Panc1 (cell line): ENCODE data around the gene HPCAL1.

Source experiments
- POLR2AphosphoS5 ChIP-seq: IDR thresholded peaks from 2 replicates; pipeline ENCODE4 v1.6.1; 2012; ENCODE audit warnings: mild to moderate bottlenecking, low read depth, low read length, moderate library complexity
- TCF7L2 ChIP-seq: IDR thresholded peaks from 2 replicates; pipeline ENCODE4 v1.6.1; 2011; ENCODE audit warnings: mild to moderate bottlenecking, low read depth, low read length, inconsistent platforms
- TF ChIP-seq, protein P1 (sequence below): fragments of 450-650 bp; IDR thresholded peaks from 2 replicates; pipeline ENCODE4 v1.5.1; 2017; ENCODE audit warnings: mild to moderate bottlenecking

DNA sequence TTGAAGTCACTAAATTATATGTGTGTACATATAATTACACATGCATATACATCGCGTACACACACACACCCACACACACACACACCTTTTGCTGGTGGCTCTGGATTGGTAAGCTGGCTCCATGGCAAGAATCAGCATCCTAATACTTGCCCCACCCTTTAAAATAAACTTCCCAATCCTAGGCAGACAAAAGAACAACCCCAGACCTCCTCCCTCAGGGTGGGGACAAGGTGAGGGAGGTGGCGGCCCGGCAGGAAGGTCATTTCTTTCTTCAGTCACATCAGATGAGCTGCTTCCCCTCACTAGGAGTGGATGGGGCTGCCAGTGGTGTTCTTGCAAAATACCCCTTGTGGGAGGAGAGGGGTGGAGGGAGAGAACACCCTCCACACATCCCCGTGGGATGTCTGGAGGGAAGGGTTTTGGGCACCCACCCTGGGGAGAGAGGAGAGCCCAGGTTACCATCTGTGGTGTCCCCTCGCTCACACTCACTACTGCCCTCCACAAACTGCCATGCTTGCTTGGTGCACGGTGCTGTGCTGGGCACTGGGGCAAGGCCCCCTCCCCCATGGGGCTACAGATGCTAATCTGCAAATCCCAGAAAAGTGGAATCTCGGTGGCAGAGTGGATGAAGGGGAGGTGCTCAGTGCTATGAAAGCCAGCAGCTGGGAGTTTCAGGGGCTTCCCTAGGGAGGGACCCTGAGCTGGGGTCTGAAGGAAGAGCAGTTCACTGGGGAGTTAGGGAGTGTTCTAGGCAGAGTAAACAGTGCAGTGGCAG, 81.4 kb downstream of the HPCAL1 start:
- TF ChIP-seq, protein P1, sequence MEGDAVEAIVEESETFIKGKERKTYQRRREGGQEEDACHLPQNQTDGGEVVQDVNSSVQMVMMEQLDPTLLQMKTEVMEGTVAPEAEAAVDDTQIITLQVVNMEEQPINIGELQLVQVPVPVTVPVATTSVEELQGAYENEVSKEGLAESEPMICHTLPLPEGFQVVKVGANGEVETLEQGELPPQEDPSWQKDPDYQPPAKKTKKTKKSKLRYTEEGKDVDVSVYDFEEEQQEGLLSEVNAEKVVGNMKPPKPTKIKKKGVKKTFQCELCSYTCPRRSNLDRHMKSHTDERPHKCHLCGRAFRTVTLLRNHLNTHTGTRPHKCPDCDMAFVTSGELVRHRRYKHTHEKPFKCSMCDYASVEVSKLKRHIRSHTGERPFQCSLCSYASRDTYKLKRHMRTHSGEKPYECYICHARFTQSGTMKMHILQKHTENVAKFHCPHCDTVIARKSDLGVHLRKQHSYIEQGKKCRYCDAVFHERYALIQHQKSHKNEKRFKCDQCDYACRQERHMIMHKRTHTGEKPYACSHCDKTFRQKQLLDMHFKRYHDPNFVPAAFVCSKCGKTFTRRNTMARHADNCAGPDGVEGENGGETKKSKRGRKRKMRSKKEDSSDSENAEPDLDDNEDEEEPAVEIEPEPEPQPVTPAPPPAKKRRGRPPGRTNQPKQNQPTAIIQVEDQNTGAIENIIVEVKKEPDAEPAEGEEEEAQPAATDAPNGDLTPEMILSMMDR = no peak
- TF ChIP-seq POLR2AphosphoS5 (no peak; the same call in 1 of the 2 replicates), TCF7L2 (no peak)
